Measurements from ENCODE around the gene MTG2.
A peak's percentile ranks its signal among the peaks of the same experiment; 100 is the strongest.
"Not testable (repeated sequence)": the region's sequence is repeated elsewhere in the genome, so short reads cannot be mapped to it uniquely, and the experiment has no call there.

MTG2 gene

GRCh38 chr20:62146019-62146755 lies 36.6 kb upstream of the MTG2 start:
- DNase-seq, result no peak

GRCh38 chr20:62147125-62147524 lies 35.7 kb upstream of the MTG2 start:
- DNase-seq, result no peak

- no peak for DNase-seq
Measured at GRCh38 chr20:62147528-62147927, 35.3 kb upstream of the MTG2 start.

GRCh38 chr20:62148383-62148782 lies 34.4 kb upstream of the MTG2 start:
- not testable (repeated sequence) for DNase-seq

- no peak for DNase-seq
Measured at GRCh38 chr20:62148908-62149314, 33.9 kb upstream of the MTG2 start.

GRCh38 chr20:62149532-62150309 lies 33.1 kb upstream of the MTG2 start:
- DNase-seq, result no peak

GRCh38 chr20:62150310-62150575 lies 32.6 kb upstream of the MTG2 start:
- DNase-seq, result no peak

GRCh38 chr20:62151225-62151624 lies 31.6 kb upstream of the MTG2 start:
- no peak for DNase-seq

- DNase-seq, result no peak
Measured at GRCh38 chr20:62151835-62152364, 30.9 kb upstream of the MTG2 start.

GRCh38 chr20:62155428-62156253 lies 27.2 kb upstream of the MTG2 start:
- no peak for DNase-seq

- no peak for DNase-seq
Measured at GRCh38 chr20:62156254-62156556, 26.6 kb upstream of the MTG2 start.

- peak; percentile 65 for DNase-seq
Measured at GRCh38 chr20:62156592-62157386, 26.0 kb upstream of the MTG2 start.

GRCh38 chr20:62157387-62158087 lies 25.3 kb upstream of the MTG2 start:
- no peak for DNase-seq

GRCh38 chr20:62158088-62158400 lies 24.8 kb upstream of the MTG2 start:
- no peak for DNase-seq

- no peak for DNase-seq
Measured at GRCh38 chr20:62158541-62158940, 24.3 kb upstream of the MTG2 start.

- no peak for DNase-seq
Measured at GRCh38 chr20:62159052-62159451, 23.8 kb upstream of the MTG2 start.

GRCh38 chr20:62159839-62160238 lies 23.0 kb upstream of the MTG2 start:
- no peak for DNase-seq

GRCh38 chr20:62160253-62160652 lies 22.6 kb upstream of the MTG2 start:
- DNase-seq, result no peak

GRCh38 chr20:62160876-62161275 lies 22.0 kb upstream of the MTG2 start:
- DNase-seq, result no peak

- no peak for DNase-seq
Measured at GRCh38 chr20:62161347-62161746, 21.5 kb upstream of the MTG2 start.

- DNase-seq, result no peak
Measured at GRCh38 chr20:62162765-62163484, 19.9 kb upstream of the MTG2 start.

- no peak for DNase-seq
Measured at GRCh38 chr20:62163485-62163865, 19.4 kb upstream of the MTG2 start.
